ENCODE measurements around the gene REPIN1. TPM values are rescaled to one million over a fixed set of nuclear protein-coding genes. Genes with fewer than 3 reads are reported as not detected.

Gene REPIN1
- total and polyA plus RNA-seq, 9 of the 15 experiments (the other 6 are each of a cell fraction or from before 2014, with no cell fraction given), result 8.1 to 283 (median 94.3) TPM

DNA sequence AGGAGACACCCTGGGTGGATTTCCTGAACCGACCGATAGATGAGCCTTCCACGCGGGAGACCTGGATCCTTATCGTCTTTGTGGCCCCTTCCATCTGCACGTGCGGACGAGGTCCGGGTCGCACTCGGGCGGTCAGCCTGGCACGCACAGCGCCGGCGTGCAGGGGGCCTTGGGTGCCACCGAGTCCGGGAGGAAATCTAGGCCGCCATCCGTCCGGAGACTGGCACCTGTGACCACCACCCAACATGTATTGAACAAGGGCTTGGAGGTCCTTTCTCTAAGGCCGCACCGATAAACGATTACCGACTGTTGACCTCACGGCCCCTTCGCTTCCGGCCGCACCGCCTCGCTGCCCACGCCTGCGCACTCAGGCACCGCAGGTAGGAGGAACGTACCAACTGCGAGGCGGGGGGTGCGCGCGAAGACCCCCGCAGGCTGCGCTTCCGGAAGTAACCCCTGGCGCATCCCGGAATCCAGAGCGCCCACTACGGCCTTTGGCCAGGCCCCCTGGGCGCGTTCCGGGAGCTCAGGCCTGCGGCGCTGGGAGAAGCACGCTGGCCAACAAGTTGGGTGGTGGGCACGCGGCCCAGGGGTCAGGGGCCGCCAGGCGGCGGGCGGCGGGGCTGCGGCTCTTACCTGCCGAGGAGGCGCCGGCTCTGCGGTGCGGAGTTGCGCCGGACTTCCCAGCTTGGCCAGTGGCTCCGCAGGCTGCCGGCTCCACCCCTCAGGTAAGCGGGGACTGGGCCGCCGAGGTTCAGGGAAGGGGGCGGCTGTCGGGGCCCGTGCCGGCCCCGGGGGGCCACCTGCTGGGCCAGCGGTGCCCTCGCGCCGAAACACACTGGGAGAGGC is 45.6 kb upstream of the REPIN1 start, which contains the start of the genes ACTR3C and LRRC61 (continued):
- TF ChIP-seq, protein P1, sequence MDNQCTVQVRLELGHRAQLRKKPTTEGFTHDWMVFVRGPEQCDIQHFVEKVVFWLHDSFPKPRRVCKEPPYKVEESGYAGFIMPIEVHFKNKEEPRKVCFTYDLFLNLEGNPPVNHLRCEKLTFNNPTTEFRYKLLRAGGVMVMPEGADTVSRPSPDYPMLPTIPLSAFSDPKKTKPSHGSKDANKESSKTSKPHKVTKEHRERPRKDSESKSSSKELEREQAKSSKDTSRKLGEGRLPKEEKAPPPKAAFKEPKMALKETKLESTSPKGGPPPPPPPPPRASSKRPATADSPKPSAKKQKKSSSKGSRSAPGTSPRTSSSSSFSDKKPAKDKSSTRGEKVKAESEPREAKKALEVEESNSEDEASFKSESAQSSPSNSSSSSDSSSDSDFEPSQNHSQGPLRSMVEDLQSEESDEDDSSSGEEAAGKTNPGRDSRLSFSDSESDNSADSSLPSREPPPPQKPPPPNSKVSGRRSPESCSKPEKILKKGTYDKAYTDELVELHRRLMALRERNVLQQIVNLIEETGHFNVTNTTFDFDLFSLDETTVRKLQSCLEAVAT (IDR thresholded peaks at IDR 0.05), result peak; percentile 76 to 88
- TF ChIP-seq ZNF175 (CRISPR knock-in tag; IDR thresholded peaks at IDR 0.05; ENCODE audit: low read depth) (no peak), BDP1 (IDR thresholded peaks at IDR 0.05; ENCODE audit: insufficient read depth, insufficient read length) (no peak), GATAD2A (IDR thresholded peaks at IDR 0.05) (peak; percentile 97), MECOM (CRISPR knock-in tag; IDR thresholded peaks at IDR 0.05) (peak; percentile 91), YY1 (IDR thresholded peaks at IDR 0.05; ENCODE audit: borderline replicate concordance in 1 of 3, control insufficient read depth in 1 of 3, extremely low read depth in 1 of 3, insufficient read depth in 3 of 3, insufficient read length in 1 of 3, insufficient replicate concordance in 2 of 3, low read depth in 1 of 3, low read length in 2 of 3) (peak in 1 of 3 experiments; percentile 21), ZNF134 (CRISPR knock-in tag; conservative IDR thresholded peaks at IDR 0.05) (peak; percentile 49; the same call in 1 of the 2 replicates), SMARCA5 (IDR thresholded peaks at IDR 0.05) (peak; percentile 42), SMAD4 (CRISPR knock-in tag; conservative IDR thresholded peaks at IDR 0.05) (peak; percentile 95), NFYB (IDR thresholded peaks at IDR 0.05; ENCODE audit: extremely low read depth, insufficient read length) (no peak), TEAD2 (tag; IDR thresholded peaks at IDR 0.05) (0 out of 2 replicates have a peak, but pooled peaks have one; percentile 31), ZFPM2 (CRISPR knock-in tag; IDR thresholded peaks at IDR 0.05) (peak; percentile 82; the same call in 1 of the 2 replicates), KDM2B (CRISPR knock-in tag; IDR thresholded peaks at IDR 0.05) (peak; percentile 58; the same call in 1 of the 2 replicates), OTX1 (CRISPR knock-in tag; IDR thresholded peaks at IDR 0.05) (peak; percentile 93), FOXK1 (CRISPR knock-in tag; IDR thresholded peaks at IDR 0.05; ENCODE audit: borderline replicate concordance) (peak; percentile 41; the same call in 1 of the 2 replicates), TBP (optimal IDR thresholded peaks at IDR 0.05; ENCODE audit: low read depth, low read length) (peak; percentile 53), RFX7 (CRISPR knock-in tag; IDR thresholded peaks at IDR 0.05) (0 out of 2 replicates have a peak, but pooled peaks have one; percentile 63), ZNF165 (CRISPR knock-in tag; IDR thresholded peaks at IDR 0.05; ENCODE audit: borderline replicate concordance) (peak; percentile 92), HNRNPLL (IDR thresholded peaks at IDR 0.05; ENCODE audit: low read depth, low read length, poor library complexity, severe bottlenecking) (peak; percentile 52)
- TF ChIP-seq, protein P2, sequence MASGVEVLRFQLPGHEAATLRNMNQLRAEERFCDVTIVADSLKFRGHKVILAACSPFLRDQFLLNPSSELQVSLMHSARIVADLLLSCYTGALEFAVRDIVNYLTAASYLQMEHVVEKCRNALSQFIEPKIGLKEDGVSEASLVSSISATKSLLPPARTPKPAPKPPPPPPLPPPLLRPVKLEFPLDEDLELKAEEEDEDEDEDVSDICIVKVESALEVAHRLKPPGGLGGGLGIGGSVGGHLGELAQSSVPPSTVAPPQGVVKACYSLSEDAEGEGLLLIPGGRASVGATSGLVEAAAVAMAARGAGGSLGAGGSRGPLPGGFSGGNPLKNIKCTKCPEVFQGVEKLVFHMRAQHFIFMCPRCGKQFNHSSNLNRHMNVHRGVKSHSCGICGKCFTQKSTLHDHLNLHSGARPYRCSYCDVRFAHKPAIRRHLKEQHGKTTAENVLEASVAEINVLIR (CRISPR knock-in tag; IDR thresholded peaks at IDR 0.05), result peak; percentile 61
- TF ChIP-seq, protein P3, sequence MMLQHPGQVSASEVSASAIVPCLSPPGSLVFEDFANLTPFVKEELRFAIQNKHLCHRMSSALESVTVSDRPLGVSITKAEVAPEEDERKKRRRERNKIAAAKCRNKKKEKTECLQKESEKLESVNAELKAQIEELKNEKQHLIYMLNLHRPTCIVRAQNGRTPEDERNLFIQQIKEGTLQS (IDR thresholded peaks at IDR 0.05), result no peak
- TF ChIP-seq, protein P3 (CRISPR knock-in tag; conservative IDR thresholded peaks at IDR 0.05), result peak; percentile 75; the same call in 1 of the 2 replicates
- TF ChIP-seq, protein P4, sequence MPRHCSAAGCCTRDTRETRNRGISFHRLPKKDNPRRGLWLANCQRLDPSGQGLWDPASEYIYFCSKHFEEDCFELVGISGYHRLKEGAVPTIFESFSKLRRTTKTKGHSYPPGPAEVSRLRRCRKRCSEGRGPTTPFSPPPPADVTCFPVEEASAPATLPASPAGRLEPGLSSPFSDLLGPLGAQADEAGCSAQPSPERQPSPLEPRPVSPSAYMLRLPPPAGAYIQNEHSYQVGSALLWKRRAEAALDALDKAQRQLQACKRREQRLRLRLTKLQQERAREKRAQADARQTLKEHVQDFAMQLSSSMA (CRISPR knock-in tag; IDR thresholded peaks at IDR 0.05), result 0 out of 2 replicates have a peak, but pooled peaks have one; percentile 32

All from K562 (cell line).